Glutamatergic neuron (in vitro differentiated cells): Measurements from ENCODE around the gene PRDM1. TPM values are rescaled to one million over a fixed set of nuclear protein-coding genes. Genes with fewer than 3 reads are reported as not detected.

Experiments used
- DNase-seq: peaks from one replicate; pipeline ENCODE4 v3.0.0; 2022
- H3K27ac Mint-ChIP-seq: one replicate; pipeline ENCODE4 v1.8.0; 2020; ENCODE audit warnings: mild to moderate bottlenecking, mixed read lengths, inconsistent platforms; ENCODE audit not compliant: unreplicated experiment
- H3K27me3 Mint-ChIP-seq: one replicate; pipeline ENCODE4 v1.8.0; 2020; ENCODE audit warnings: mild to moderate bottlenecking, moderate library complexity, mixed read lengths, inconsistent platforms; ENCODE audit not compliant: unreplicated experiment
- H3K36me3 Mint-ChIP-seq: one replicate; pipeline ENCODE4 v1.8.0; 2020; ENCODE audit warnings: mild to moderate bottlenecking, mixed read lengths, inconsistent platforms; ENCODE audit not compliant: unreplicated experiment
- H3K4me1 Mint-ChIP-seq: one replicate; pipeline ENCODE4 v1.8.0; 2020; ENCODE audit warnings: mild to moderate bottlenecking, low read depth, mixed read lengths, inconsistent platforms; ENCODE audit not compliant: unreplicated experiment
- H3K4me3 Mint-ChIP-seq: one replicate; pipeline ENCODE4 v1.8.0; 2020; ENCODE audit warnings: mild to moderate bottlenecking, mixed read lengths, inconsistent platforms; ENCODE audit not compliant: unreplicated experiment
- H3K9me3 Mint-ChIP-seq: one replicate; pipeline ENCODE4 v1.8.0; 2020; ENCODE audit warnings: mild to moderate bottlenecking, moderate library complexity, mixed read lengths, inconsistent platforms; ENCODE audit not compliant: unreplicated experiment
- total RNA-seq: library from RNA; stranded (reverse); fragmentation: NEBNext Ultra II Directional; extraction: Animal tissue kit (Norgen Biotek cat#: 25700); gene quantifications from one replicate; pipeline ENCODE4 v1.2.1, GENCODE V29; 2021; ENCODE audit not compliant: unreplicated experiment
- TF ChIP-seq, protein P1 (sequence below): fragments of 200-600 bp; sonication (generic); IDR thresholded peaks from one replicate; pipeline ENCODE4 v1.5.0; 2021; ENCODE audit not compliant: partially characterized antibody, unreplicated experiment

The PRDM1 gene
- total RNA-seq, 1 donor from 2014 or later, result not detected

DNA sequence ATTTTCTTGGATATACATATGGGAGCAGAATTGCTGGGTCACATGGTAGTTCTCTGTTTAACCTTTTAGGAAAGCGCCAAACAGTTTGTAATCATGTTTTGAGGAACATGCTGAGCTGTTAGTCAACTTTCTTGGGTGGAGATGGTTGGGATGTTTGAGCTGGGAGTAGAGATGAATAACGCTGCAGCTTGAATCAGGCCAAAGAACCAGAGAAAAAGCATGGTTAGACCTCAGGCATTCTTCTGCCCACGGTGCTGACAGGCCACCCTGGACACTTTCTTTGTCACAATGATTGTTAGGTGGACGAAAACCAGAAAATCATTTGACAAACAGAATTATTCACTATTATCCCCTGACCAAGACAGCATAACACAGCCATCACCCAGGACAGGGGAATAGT is 66.8 kb downstream of the PRDM1 start:
- Mint-ChIP-seq H3K36me3 (no peaks in the 10 kb centered on the region), H3K9me3 (no peaks in the 10 kb centered on the region), H3K4me3 (no peak overlapping the region), H3K4me1 (peaks cover 2% of the 10 kb centered on the region), H3K27me3 (peaks cover 2% of the 10 kb centered on the region), H3K27ac (no peak overlapping the region)
- DNase-seq, result no peak
- TF ChIP-seq, protein P1, sequence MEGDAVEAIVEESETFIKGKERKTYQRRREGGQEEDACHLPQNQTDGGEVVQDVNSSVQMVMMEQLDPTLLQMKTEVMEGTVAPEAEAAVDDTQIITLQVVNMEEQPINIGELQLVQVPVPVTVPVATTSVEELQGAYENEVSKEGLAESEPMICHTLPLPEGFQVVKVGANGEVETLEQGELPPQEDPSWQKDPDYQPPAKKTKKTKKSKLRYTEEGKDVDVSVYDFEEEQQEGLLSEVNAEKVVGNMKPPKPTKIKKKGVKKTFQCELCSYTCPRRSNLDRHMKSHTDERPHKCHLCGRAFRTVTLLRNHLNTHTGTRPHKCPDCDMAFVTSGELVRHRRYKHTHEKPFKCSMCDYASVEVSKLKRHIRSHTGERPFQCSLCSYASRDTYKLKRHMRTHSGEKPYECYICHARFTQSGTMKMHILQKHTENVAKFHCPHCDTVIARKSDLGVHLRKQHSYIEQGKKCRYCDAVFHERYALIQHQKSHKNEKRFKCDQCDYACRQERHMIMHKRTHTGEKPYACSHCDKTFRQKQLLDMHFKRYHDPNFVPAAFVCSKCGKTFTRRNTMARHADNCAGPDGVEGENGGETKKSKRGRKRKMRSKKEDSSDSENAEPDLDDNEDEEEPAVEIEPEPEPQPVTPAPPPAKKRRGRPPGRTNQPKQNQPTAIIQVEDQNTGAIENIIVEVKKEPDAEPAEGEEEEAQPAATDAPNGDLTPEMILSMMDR, result no peak

DNA sequence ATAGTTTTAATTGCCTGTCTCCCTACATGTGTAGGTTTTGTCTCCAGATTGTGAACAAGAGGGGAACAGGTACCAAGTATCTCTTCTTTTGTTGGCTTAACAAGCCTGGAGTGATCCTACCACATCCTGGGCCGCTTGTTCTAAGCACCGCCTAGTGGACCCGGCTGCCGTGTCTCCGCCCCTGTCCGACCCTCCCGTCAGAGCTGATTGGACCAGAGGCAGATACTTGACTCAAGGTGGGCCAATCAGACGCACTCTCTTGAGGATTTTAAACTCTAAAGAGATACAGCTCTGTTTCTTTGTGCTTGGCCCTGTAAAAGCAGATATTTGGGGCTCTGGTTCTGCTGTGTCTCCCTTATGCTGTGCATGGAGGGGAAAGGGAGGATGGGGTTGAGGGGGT is 68.2 kb downstream of the PRDM1 start:
- Mint-ChIP-seq H3K27me3 (peaks cover 2% of the 10 kb centered on the region), H3K27ac (no peak overlapping the region), H3K9me3 (no peaks in the 10 kb centered on the region), H3K36me3 (no peaks in the 10 kb centered on the region), H3K4me3 (no peak overlapping the region), H3K4me1 (peaks cover 2% of the 10 kb centered on the region)
- DNase-seq, result no peak
- TF ChIP-seq, protein P1, result no peak

DNA sequence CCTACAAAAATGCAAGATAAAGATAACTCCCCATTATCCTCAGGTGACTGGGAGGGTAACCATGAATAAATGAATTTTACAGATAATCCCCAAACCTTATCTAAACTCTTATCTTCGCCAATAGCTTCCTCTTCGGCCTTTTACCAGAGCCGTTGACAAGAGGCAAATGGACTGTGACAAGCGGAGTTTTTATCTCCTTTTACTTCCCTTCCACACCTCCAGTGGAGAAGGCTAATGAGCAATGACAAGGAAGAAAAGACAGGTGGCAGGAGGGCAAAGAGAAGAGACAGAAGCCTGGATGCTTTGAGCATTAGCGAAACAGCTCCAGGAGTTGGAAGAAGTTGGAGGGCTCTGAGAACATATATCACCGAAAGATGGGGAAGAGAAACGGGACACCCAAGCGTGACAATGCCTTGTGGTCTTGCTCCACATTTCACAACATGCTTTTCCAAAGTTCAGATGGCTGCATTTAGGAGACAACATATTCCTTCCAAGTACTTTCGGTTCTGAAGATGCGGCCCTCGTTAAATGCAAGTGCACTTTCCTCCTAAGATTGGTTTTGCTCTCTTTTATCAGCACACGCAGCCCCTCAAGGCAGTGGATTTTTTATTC is 69.2 kb downstream of the PRDM1 start:
- no peak for DNase-seq
- H3K4me3 Mint-ChIP-seq, result no peak overlapping the region
- no peak overlapping the region for H3K27ac Mint-ChIP-seq
- peaks cover 2% of the 10 kb centered on the region for H3K4me1 Mint-ChIP-seq
- TF ChIP-seq, protein P1, result no peak
- H3K36me3 Mint-ChIP-seq, result no peaks in the 10 kb centered on the region
- peaks cover 2% of the 10 kb centered on the region for H3K27me3 Mint-ChIP-seq
- no peaks in the 10 kb centered on the region for H3K9me3 Mint-ChIP-seq

DNA sequence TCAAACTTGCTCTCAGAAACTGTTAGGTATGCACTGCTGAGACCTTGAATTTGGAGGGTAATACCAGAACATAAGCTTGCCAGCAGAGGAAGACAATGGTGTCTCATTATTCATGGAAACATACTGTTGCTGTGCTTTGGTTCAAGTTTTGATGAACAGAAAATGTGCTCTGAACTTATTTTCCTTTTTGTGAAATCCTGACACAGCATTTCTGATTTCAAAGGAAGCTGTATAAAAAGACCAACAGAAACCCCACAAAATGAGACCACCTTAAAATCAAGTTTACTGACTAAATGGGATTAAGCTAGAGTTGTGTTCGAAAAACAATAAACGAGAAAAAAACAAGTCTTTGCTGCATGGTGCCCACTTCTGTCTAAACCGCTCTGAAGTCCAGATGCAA is 70.3 kb downstream of the PRDM1 start:
- H3K9me3 Mint-ChIP-seq, result no peaks in the 10 kb centered on the region
- no peak for DNase-seq
- H3K36me3 Mint-ChIP-seq, result no peaks in the 10 kb centered on the region
- H3K4me3 Mint-ChIP-seq, result no peak overlapping the region
- H3K27ac Mint-ChIP-seq, result no peak overlapping the region
- TF ChIP-seq, protein P1, result no peak
- H3K27me3 Mint-ChIP-seq, result peaks cover 2% of the 10 kb centered on the region
- peaks cover 2% of the 10 kb centered on the region for H3K4me1 Mint-ChIP-seq

DNA sequence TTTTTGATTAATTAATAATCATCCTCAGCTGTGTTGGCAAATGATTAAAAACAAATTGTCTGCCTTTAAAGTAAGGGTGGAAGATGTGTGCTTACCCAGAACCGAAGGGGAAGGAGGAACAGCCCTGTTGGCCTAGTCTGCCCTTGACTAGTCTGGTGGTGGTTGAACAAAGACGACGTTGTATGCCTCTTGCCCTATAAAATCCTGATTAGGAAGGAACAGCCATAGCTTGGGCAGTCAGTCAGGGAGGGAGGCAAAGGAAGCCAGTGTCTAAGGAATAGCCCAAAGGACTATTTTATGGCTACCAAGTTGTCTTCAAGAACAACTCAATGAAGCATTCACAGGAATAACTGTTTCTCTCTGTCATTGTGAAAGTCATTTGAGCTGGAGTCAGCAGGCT is 70.7 kb downstream of the PRDM1 start:
- peaks cover 2% of the 10 kb centered on the region for H3K27me3 Mint-ChIP-seq
- TF ChIP-seq, protein P1, result no peak
- H3K4me3 Mint-ChIP-seq, result no peak overlapping the region
- DNase-seq, result no peak
- no peaks in the 10 kb centered on the region for H3K9me3 Mint-ChIP-seq
- H3K36me3 Mint-ChIP-seq, result no peaks in the 10 kb centered on the region
- peaks cover 2% of the 10 kb centered on the region for H3K4me1 Mint-ChIP-seq
- H3K27ac Mint-ChIP-seq, result no peak overlapping the region
